ENCODE measurements around the gene CDH4. TPM values are rescaled to one million over a fixed set of nuclear protein-coding genes. Genes with fewer than 3 reads are reported as not detected.

Gene CDH4
- total RNA-seq, 4 donors from 2014 or later: 0.71 to 4.2 (median 2.9) TPM

DNA sequence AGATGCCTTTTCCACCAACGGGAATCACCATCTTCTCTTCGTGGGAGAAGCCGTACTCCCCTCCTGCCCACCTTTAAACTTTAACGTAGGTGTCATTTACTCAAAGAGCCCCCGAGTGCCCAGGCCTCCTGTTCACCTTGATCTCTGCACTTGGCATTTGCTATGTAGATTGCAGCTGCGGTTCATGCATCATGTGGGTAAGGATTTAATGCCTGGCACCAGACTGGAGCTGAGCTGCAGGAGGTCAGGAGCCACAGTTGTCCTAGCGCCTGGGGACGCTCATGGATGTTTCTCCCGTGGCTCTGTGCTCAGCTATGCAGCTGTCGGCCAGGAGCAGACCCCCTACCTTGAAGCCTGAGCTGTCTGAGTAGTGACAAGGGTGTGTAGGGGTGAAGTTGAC is 133.7 kb downstream of the CDH4 start:
- DNase-seq (ENCODE audit: low spot score in 2 of 2): no peak
- H3K4me3 ChIP-seq (ENCODE audit: low read depth, poor library complexity, severe bottlenecking): no peak overlapping the region
- TF ChIP-seq CTCF (IDR thresholded peaks at IDR 0.05) (no peak), POLR2A (IDR thresholded peaks at IDR 0.05) (no peak)
- intact Hi-C loops (cut with DNase I; ENCODE audit: low total_unique reads): no loop called here
- 81 to 89% methylated on average over 10 of the region's 10 CpGs for WGBS, 2 donors

DNA sequence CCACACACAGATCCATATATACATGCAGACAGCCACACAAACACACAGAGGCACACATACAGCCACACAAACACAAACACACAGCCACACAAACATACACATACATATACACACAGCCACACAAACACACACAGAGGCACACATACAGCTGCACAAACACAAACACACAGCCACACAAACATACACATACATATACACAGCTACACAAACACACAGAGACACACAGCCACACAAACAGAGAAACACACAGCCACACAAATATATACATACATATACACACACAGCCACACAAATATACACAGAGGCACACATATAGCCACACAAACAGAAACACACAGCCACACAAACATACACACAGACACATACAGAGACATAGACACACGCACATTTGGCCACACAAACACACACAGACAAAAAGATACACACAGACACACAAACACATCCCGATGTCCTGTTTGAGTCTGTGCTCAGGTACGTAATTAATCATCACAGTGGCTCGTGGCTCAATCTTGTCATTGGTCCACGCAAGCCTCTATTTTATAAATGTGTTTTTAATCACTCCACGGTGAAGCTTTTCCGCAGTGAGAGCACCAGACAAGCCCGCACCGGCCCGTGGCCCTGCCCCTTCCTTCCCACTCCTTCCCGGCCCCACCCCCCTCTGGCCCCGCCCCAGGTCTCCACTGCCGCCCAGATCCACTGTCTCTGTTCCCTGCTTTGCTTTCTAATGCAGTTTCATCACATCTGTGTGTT is 135.3 kb downstream of the CDH4 start:
- H3K4me3 ChIP-seq (ENCODE audit: low read depth, poor library complexity, severe bottlenecking): no peak overlapping the region
- TF ChIP-seq CTCF (IDR thresholded peaks at IDR 0.05) (no peak), POLR2A (IDR thresholded peaks at IDR 0.05) (no peak)
- intact Hi-C loops (cut with DNase I; ENCODE audit: low total_unique reads): no loop called here
- no peak for DNase-seq (ENCODE audit: low spot score in 2 of 2)
- 6 to 9% methylated on average over 13 of the region's 13 CpGs for WGBS, 2 donors

GRCh38 chr20:61387954-61388348 is 135.9 kb downstream of the CDH4 start:
- TF ChIP-seq CTCF (IDR thresholded peaks at IDR 0.05) (no peak), POLR2A (IDR thresholded peaks at IDR 0.05) (no peak)
- intact Hi-C loops (cut with DNase I; ENCODE audit: low total_unique reads): no loop called here
- DNase-seq (ENCODE audit: low spot score in 2 of 2): no peak
- H3K4me3 ChIP-seq (ENCODE audit: low read depth, poor library complexity, severe bottlenecking): no peak overlapping the region
- WGBS, 2 donors: 39 to 42% methylated on average over 7 of the region's 7 CpGs

GRCh38 chr20:61389077-61389476 is 137.0 kb downstream of the CDH4 start:
- 85 to 87% methylated on average over 10 of the region's 10 CpGs for WGBS, 2 donors
- DNase-seq (ENCODE audit: low spot score in 2 of 2): no peak
- intact Hi-C loops (cut with DNase I; ENCODE audit: low total_unique reads): no loop called here
- no peak overlapping the region for H3K4me3 ChIP-seq (ENCODE audit: low read depth, poor library complexity, severe bottlenecking)
- TF ChIP-seq CTCF (IDR thresholded peaks at IDR 0.05): no peak
- no peak for TF ChIP-seq POLR2A (IDR thresholded peaks at IDR 0.05)

- no peak overlapping the region for H3K4me3 ChIP-seq (ENCODE audit: low read depth, poor library complexity, severe bottlenecking)
- WGBS, 2 donors: 69 to 90% methylated on average over 12 of the region's 12 CpGs
- intact Hi-C loops (cut with DNase I; ENCODE audit: low total_unique reads): no loop called here
- no peak for TF ChIP-seq CTCF (IDR thresholded peaks at IDR 0.05)
- no peak for TF ChIP-seq POLR2A (IDR thresholded peaks at IDR 0.05)
- DNase-seq (ENCODE audit: low spot score in 2 of 2): no peak
Measured at GRCh38 chr20:61391185-61391584, 139.1 kb downstream of the CDH4 start.
